ENCODE results near the gene IL12RB1.

DNA sequence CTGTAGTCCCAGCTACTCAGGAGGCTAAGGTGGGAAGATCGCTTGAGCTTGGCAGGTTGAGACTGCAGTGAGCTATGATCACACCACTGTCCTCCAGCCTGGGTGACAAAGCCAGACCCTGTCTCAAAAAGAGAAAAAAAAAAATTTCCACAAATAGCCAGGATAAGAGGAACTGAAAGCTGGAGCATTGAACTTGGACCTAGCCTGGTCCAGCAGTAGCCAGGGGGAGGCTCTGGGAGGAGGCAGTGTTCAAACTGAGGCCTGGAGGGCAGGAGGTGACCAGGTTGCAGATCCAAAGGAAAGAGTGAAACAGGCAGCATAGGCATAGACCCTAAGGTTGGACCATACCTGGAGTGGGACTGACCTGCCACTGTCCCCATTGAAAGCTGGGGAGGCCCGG lies 39.4 kb upstream of the IL12RB1 start:
- TF ChIP-seq CTCF (IDR thresholded peaks at IDR 0.05; ENCODE audit: borderline replicate concordance, extremely low read depth, low read length, poor library complexity, severe bottlenecking) (no peak), EZH2 (IDR thresholded peaks at IDR 0.05; ENCODE audit: borderline replicate concordance, low read depth, low read length, severe bottlenecking) (no peak)
